IPS DF 4.7 (cell line): ENCODE results near the gene CACNA2D2.

ENCODE experiments used
- DNase-seq: peaks from one replicate; pipeline ENCODE4 v3.0.0-alpha.2; 2013; ENCODE audit warnings: low spot score; ENCODE audit errors: extremely low read depth

The CACNA2D2 gene

DNA sequence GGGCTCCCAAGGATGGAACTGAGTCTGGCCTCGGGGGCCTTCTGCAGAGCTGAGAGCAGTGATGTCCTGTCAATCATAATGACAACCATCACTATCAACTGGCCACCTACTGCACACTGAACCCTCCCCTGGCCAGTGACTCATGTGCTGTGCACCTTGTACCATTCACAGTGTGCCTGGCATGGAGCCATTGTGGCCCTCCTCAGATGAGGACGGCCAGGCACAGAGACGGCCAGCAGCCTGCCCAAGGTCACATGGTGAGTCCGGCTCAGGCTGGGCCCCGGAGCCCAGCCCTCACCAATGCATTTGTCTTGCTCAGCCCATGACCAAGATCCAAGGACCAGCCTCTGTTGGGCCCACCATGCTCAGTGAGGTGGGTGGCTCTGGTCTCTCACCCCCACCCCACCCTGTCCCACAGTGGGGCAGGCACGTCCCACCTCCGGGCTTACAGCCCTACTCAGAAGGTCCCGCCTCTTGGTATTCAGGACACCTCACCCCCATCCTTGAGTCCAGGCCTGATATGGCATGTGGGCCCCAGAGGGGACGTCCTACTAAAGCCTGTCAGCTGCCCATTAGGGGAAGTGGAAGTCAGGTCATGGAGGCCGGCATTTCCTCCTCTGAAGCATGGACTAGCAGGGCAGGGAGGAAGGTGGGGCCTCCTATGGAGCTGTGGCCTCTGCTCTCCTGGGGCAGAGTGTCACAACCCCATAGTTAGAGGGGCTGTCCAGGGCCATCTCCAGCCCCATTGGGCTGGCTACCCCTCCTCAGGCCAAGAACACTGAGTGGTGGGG, 108.2 kb downstream of the CACNA2D2 start:
- no peak for DNase-seq

GRCh38 chr3:50393061-50393460, 110.4 kb downstream of the CACNA2D2 start:
- DNase-seq, result no peak

GRCh38 chr3:50392101-50392715, 111.2 kb downstream of the CACNA2D2 start:
- DNase-seq, result no peak

GRCh38 chr3:50390508-50391224, 112.8 kb downstream of the CACNA2D2 start:
- no peak for DNase-seq

DNA sequence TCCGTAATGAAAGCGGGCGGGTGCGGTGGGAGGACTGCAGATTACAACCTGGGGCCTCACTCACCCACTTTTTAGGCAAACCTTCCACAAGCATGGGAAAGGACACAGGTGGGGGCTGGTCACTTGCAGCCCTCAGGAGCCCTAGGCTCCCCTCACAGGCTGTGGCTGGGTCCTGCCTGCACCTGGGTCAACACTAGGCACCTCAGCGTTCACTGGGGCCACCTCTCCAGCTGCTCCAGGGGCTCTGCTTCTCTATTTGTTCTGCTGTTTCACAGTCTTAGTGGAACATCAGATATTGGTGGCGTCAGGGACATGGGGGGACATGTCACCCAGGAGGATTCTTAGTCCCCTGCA, 114.0 kb downstream of the CACNA2D2 start:
- no peak for DNase-seq

GRCh38 chr3:50388720-50389413, 114.6 kb downstream of the CACNA2D2 start:
- DNase-seq, result no peak

GRCh38 chr3:50388016-50388719, 115.3 kb downstream of the CACNA2D2 start:
- no peak for DNase-seq

DNA sequence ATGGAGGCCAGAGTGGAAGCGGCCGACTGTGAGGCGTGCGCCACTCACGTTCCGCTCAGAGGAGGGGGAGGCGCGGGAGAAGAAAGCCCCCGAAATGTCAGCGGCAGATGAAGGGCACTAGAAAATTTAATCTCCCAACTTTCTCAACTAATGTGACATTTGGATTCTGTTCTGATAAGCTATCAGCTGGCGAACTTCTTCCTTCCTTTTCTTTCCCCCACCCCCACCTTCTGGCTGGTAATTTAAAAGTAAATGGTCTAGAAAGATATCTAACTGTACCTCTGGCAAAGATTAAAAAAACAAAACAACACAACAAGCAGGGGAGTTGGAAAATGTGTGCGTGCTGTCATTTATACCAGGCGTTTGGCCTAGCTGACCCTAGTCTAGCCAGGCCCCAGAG, 117.7 kb downstream of the CACNA2D2 start:
- DNase-seq, result no peak

DNA sequence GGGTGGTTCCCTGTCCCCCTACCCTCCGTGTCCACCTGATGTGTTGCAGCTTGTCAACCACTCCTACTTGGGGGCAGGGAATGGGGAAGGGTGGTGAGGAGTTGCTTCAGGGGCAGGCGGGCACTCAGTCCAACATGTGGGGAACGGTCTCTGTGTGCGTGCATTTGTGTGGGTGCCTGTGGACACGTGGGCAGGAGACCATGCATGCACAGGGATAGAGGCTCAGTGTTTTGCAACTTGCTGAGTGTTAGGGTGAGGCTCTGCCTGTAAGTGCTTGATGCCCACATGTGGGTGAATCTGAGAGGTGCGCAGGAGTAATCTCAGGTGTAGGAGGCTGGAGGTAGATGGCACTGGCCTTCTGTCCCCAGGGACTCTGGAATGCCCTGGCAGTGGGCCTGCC, 119.7 kb downstream of the CACNA2D2 start:
- no peak for DNase-seq

DNA sequence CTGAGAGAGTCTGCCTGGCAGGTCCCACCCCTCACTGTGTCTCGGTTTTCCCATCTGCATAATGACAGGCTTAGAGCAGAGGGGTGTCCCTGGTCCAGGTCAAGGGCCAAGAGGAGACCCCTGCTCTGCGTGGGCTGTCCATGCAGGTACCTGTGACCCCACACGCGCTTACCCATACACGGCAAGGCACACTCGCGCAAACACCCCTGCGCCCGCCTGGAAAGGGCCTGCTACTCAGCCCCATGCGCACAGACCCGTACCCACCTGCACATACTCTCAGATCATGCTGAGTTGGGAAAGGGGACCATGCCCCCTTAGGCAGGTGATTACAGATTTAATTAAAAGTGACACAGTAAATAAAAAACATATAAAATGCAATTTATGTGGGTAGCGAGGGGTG, 120.7 kb downstream of the CACNA2D2 start:
- DNase-seq, result no peak

DNA sequence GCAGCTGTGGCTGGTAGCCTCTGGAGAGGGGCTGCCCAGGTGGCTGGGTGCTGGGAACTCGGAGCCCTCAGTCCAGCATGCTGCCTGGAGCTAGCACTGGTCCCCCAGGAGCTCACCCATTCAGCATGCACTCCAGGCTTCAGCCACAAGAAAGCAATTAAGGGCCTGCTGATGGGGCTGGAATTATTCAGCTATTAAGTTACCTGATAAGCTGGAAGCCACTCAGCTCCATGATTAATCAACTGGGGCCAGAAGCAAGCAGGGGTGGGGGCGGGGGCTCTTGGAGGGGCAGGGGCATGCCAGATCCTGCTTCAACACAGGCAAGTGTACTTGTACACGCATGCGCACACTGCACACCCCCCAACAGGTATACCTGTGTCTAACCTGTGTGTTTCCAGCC, 122.1 kb downstream of the CACNA2D2 start:
- no peak for DNase-seq

- no peak for DNase-seq
Observed at GRCh38 chr3:50380405-50381085, 122.9 kb downstream of the CACNA2D2 start.

GRCh38 chr3:50378757-50379156, 124.7 kb downstream of the CACNA2D2 start:
- no peak for DNase-seq

DNA sequence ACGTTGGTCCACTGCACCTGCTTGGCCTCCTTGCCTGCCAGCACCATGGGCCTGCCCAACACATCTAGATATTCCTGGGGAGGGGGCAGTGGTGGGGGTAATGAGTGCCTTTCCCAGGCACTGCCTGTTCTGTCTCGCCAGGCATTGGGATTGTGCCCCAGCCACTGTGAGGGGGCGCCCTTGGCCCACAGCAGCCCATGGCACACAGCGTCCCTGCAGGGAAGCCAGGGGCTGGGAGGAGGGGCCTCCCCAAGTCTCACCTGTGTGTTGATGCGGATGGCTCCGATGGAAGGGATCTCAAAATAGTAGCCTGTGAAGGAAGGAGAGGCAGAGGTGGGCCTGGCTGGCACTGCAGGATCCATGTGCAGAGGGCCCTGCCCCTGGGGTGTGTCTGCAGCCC, 125.4 kb downstream of the CACNA2D2 start:
- no peak for DNase-seq

DNA sequence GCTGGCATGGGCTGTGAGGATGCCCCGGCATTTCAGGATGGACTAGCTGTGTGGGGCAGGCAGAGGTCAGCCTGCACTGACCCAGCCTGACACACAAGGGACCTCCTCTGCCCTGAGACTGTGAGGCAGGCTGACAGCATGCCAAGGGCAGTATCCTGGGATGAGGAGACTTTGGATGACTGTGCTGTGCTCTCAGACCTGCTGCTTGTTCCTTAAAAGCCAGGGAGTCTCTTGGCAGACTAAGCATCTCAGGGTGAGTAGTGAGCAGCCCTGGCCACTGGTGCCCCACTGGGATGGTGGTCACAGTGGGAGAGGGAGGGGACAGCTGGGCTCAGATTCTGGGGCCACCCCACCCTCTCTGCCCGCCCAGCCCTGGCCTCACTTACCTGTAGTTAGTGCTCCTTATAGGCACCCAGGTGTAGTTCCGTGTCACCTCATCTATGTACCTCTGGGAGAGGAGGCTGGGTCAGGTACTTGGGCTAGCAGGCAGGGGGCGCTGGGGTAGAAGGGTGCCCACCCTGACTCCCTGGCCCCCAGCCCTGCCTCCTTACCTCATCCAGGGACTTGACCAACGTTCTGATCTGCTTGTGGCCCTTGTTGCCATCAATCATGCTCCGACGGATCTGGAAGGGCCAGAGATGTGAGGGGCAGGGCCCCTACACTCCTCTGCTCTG, 128.0 kb downstream of the CACNA2D2 start:
- DNase-seq, result no peak

- no peak for DNase-seq
Observed at GRCh38 chr3:50374363-50375257, 128.8 kb downstream of the CACNA2D2 start.

- DNase-seq, result no peak
Observed at GRCh38 chr3:50373146-50374051, 130.0 kb downstream of the CACNA2D2 start.

- no peak for DNase-seq
Observed at GRCh38 chr3:50372349-50372748, 131.1 kb downstream of the CACNA2D2 start.
